NCI-H82 (cell line): ENCODE results near the gene SLC17A7.
A peak's percentile ranks its signal among the peaks of the same experiment; 100 is the strongest.

Experiments
- DNase-seq: peaks from one replicate; lab custom pipeline; 2025; lab: John Stamatoyannopoulos, UW

Gene SLC17A7

GRCh38 chr19:49427855-49428546 lies 13.3 kb downstream of the SLC17A7 start:
- peak; percentile 25 for DNase-seq

- no peak for DNase-seq
These were observed 14.0 kb downstream of the SLC17A7 start for GRCh38 chr19:49427339-49427738.

- DNase-seq, result peak; percentile 79
These were observed 15.3 kb downstream of the SLC17A7 start for GRCh38 chr19:49425922-49426592.

- no peak for DNase-seq
These were observed 16.1 kb downstream of the SLC17A7 start, which contains the start of gene GFY for GRCh38 chr19:49425178-49425577. TSS of gene GFY (plus strand) at chr19:49425388. CDS start at chr19:49426431, 1,043 bp downstream.

- no peak for DNase-seq
These were observed 17.4 kb downstream of the SLC17A7 start for GRCh38 chr19:49423985-49424303.

GRCh38 chr19:49423071-49423984 lies 18.0 kb downstream of the SLC17A7 start, which contains the start of gene PTH2:
TSS of gene PTH2 (minus strand) at chr19:49423441. CDS start at chr19:49423339, 102 bp downstream.
- DNase-seq, result no peak

- DNase-seq, result peak; percentile 77
These were observed 18.8 kb downstream of the SLC17A7 start for GRCh38 chr19:49422407-49423070.

GRCh38 chr19:49421878-49422202 lies 19.5 kb downstream of the SLC17A7 start:
- no peak for DNase-seq

- DNase-seq, result peak; percentile 95
These were observed 20.1 kb downstream of the SLC17A7 start for GRCh38 chr19:49421039-49421877.

- DNase-seq, result no peak
These were observed 21.1 kb downstream of the SLC17A7 start for GRCh38 chr19:49420227-49420626.

- no peak for DNase-seq
These were observed 22.2 kb downstream of the SLC17A7 start for GRCh38 chr19:49419173-49419572.

GRCh38 chr19:49418511-49418910 lies 22.8 kb downstream of the SLC17A7 start:
- peak; percentile 58 for DNase-seq

- DNase-seq, result no peak
These were observed 24.2 kb downstream of the SLC17A7 start for GRCh38 chr19:49417088-49417487.

GRCh38 chr19:49415810-49416200 lies 25.5 kb downstream of the SLC17A7 start:
- DNase-seq, result peak; percentile 52

- DNase-seq, result peak; percentile 43
These were observed 26.1 kb downstream of the SLC17A7 start for GRCh38 chr19:49415102-49415809.

- no peak for DNase-seq
These were observed 27.1 kb downstream of the SLC17A7 start for GRCh38 chr19:49414256-49414655.

- DNase-seq, result peak; percentile 96
These were observed 28.0 kb downstream of the SLC17A7 start for GRCh38 chr19:49413348-49413747.

GRCh38 chr19:49411681-49412326 lies 29.5 kb downstream of the SLC17A7 start:
- no peak for DNase-seq

- DNase-seq, result no peak
These were observed 31.8 kb downstream of the SLC17A7 start for GRCh38 chr19:49409441-49410029.
